ENCODE results near the gene BLOC1S1. TPM values are rescaled to one million over a fixed set of nuclear protein-coding genes. Genes with fewer than 3 reads are reported as not detected.

The BLOC1S1 gene
- total and polyA plus RNA-seq, 5 experiments from 2014 or later, result 62.9 to 133 (median 84.3) TPM

DNA sequence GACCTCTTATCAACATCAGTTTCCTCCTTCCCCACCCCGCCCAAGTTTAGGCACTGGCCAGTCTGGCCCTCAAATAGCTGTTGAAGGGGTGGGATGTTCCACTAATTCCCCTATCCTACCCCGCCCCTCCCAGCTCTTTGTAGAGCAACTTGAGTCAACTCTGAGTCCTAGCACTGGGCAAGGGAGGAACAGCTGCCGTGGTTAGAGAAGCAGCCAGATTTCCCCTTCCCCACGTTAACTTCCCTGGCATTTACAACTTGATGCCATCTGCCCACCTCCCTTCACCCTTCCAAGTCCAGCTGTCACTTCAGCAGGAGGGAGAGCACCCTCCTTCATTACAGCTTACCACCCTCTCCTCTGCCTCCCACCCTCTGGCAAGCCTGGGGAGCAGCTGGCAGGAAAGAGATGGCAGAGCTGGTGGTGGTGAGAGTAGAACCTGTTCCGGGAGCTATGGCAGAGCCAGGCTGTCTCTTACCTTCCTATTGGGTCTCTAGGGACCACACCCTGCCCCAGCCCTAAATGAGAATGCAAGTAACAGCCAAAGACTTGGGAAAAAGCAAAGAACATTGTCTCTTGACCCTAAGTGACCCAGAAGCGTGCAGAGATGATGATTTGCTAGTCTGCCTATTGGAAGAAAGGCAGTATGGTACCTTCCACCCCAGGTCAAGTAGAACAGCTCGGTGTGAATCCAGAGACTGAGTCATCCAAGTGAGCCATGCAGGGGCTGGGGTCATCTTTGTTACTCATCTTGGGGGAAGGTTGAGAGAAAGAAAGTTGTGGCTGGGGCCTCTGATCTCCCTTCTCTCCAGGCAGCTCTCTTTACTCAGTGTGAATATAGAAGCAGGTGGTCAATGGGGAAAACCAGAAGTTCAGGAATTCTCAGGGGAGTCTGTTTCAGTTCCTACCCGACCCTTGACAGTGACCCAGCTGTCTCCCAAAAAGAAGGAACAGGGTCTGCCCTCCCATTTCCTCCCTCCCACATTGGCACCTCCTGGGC lies 1.5 kb downstream of the BLOC1S1 start:
- H3K27ac Mint-ChIP-seq, result peak overlapping the region; percentile 14 to 99 (median 96)

DNA sequence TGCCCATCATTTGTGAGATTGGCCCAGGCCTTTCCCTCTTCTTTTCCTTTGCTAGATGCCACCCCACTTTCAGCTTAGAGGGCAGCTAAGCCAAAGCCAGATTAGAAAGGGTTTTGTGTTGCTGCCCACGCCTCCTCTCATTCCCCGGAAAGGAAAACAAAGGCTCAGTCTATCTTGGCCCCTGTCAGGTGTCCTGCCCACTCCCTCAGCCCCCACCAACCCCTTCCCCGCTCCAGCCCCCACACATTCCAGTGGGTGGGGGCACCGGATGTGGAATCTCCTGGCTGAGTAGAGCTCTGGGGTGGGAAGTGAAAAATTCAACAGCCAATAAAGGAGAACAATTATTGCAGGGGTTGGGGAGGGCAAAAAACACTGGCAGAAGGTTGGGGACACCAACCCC lies 2.2 kb downstream of the BLOC1S1 start:
- H3K9me3 Mint-ChIP-seq, result peaks cover 0 to 3% (median 0%) of the 10 kb centered on the region in 9 donors
- peaks cover 0 to 3% (median 0%) of the 10 kb centered on the region in 3 donors for H3K36me3 Mint-ChIP-seq
- H3K4me3 Mint-ChIP-seq, result peak overlapping the region in 7 of 10 donors; percentile 23 to 96 (median 86)
- no peak for DNase-seq
- H3K27me3 Mint-ChIP-seq, result peaks cover 0 to 2% (median 0%) of the 10 kb centered on the region in 5 donors
- peak overlapping the region in 5 of 10 donors; percentile 29 to 95 (median 51) for H3K27ac Mint-ChIP-seq
- POLR2A ChIA-PET, result interaction anchor here (1.2 to 4.0 kb wide), 6 partner anchors 8 to 218 kb away, joined by 3 to 23 read pairs (median 5); partner anchors contain the start of gene CD63
- peaks cover 12 to 41% (median 34%) of the 10 kb centered on the region in 4 donors for H3K4me1 Mint-ChIP-seq
- no peak for ATAC-seq

More for the DNA sequence above, 1.5 kb downstream of the BLOC1S1 start:
- ATAC-seq, result no peak
- peaks cover 0 to 3% (median 0%) of the 10 kb centered on the region in 3 donors for H3K36me3 Mint-ChIP-seq
- H3K9me3 Mint-ChIP-seq, result peaks cover 0 to 3% (median 0%) of the 10 kb centered on the region in 9 donors
- H3K4me3 Mint-ChIP-seq, result peak overlapping the region; percentile 86 to 97 (median 90)
- H3K4me1 Mint-ChIP-seq, result peaks cover 12 to 41% (median 35%) of the 10 kb centered on the region in 4 donors
- POLR2A ChIA-PET, result interaction anchor here (0.5 to 4.0 kb wide), 9 partner anchors 8 to 596 kb away, joined by 3 to 23 read pairs (median 5); partner anchors contain the start of gene CD63
- H3K27me3 Mint-ChIP-seq, result peaks cover 0 to 2% (median 0%) of the 10 kb centered on the region in 5 donors
- no peak for DNase-seq

- H3K27me3 Mint-ChIP-seq, result peaks cover 0 to 2% (median 0%) of the 10 kb centered on the region in 5 donors
- peak overlapping the region in 1 of 10 donors; percentile 39 for H3K4me3 Mint-ChIP-seq
- peaks cover 0 to 3% (median 0%) of the 10 kb centered on the region in 3 donors for H3K36me3 Mint-ChIP-seq
- H3K9me3 Mint-ChIP-seq, result peaks cover 0 to 3% (median 0%) of the 10 kb centered on the region in 9 donors
- no peak for DNase-seq
- H3K27ac Mint-ChIP-seq, result peak overlapping the region in 1 of 10 donors; percentile 29
- no peak for ATAC-seq
- peaks cover 12 to 44% (median 34%) of the 10 kb centered on the region in 4 donors for H3K4me1 Mint-ChIP-seq
- POLR2A ChIA-PET, result interaction anchor here (4.0 kb wide), 1 partner anchor 11 kb away, joined by 23 read pairs; the partner anchor contains the start of gene CD63
Observed at GRCh38 chr12:55718624-55719275, 2.9 kb downstream of the BLOC1S1 start.

- Mint-ChIP-seq H3K36me3 (peaks cover 0 to 3% (median 0%) of the 10 kb centered on the region in 3 donors), H3K27me3 (peaks cover 0 to 2% (median 0%) of the 10 kb centered on the region in 5 donors), H3K4me1 (peaks cover 12 to 45% (median 34%) of the 10 kb centered on the region in 4 donors), H3K9me3 (peaks cover 0 to 3% (median 0%) of the 10 kb centered on the region in 9 donors), H3K27ac (peak overlapping the region in 1 of 10 donors; percentile 43), H3K4me3 (peak overlapping the region in 2 of 10 donors; percentile 24 to 32)
- POLR2A ChIA-PET, result interaction anchor here (4.0 kb wide), 1 partner anchor 10 kb away, joined by 23 read pairs; the partner anchor contains the start of gene CD63
- no peak for ATAC-seq
- DNase-seq, result no peak
Observed at GRCh38 chr12:55719371-55719770, 3.5 kb downstream of the BLOC1S1 start.

- peaks cover 16 to 52% (median 40%) of the 10 kb centered on the region in 4 donors for H3K4me1 Mint-ChIP-seq
- H3K36me3 Mint-ChIP-seq, result peaks cover 0 to 3% (median 3%) of the 10 kb centered on the region in 3 donors
- peak within 1 kb of the TSS in 3 of 10 donors; percentile 18 to 43 (median 40) for H3K27ac Mint-ChIP-seq
- peaks cover 0 to 2% (median 0%) of the 10 kb centered on the region in 5 donors for H3K27me3 Mint-ChIP-seq
- ATAC-seq (no peak), DNase-seq (no peak)
- H3K4me3 Mint-ChIP-seq, result peak within 1 kb of the TSS in 2 of 10 donors; percentile 24 to 32
- peaks cover 0 to 3% (median 0%) of the 10 kb centered on the region in 9 donors for H3K9me3 Mint-ChIP-seq
- POLR2A ChIA-PET, result interaction anchor here (4.0 kb wide), 1 partner anchor 10 kb away, joined by 23 read pairs; the partner anchor contains the start of gene CD63
Observed at GRCh38 chr12:55720071-55720564, 4.3 kb downstream of the BLOC1S1 start, which contains the start of gene RDH5. TSS of gene RDH5 (plus strand) at chr12:55720393. CDS start at chr12:55721185, 792 bp downstream.

DNA sequence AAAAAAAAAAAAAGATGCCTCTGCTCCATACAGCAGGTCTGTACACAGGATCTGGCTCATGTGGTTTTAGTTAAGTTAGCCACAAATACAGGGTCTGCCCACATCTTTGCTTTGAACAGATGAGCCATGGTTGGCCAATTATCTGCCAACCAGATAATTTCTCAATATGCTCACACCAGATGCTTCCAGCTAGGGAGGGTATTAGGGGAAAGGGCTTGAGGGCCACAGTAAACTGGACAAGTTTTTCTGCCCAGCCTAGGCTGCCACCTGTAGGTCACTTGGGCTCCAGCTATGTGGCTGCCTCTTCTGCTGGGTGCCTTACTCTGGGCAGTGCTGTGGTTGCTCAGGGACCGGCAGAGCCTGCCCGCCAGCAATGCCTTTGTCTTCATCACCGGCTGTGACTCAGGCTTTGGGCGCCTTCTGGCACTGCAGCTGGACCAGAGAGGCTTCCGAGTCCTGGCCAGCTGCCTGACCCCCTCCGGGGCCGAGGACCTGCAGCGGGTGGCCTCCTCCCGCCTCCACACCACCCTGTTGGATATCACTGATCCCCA lies 5.1 kb downstream of the BLOC1S1 start:
- POLR2A ChIA-PET, result interaction anchor here (0.9 to 4.0 kb wide), 3 partner anchors 9 to 17 kb away, joined by 3 to 23 read pairs (median 5); partner anchors contain the start of gene CD63
- DNase-seq, result no peak
- peaks cover 0 to 10% (median under 1%) of the 10 kb centered on the region in 3 donors for H3K36me3 Mint-ChIP-seq
- no peak for ATAC-seq
- H3K4me1 Mint-ChIP-seq, result peaks cover 14 to 51% (median 40%) of the 10 kb centered on the region in 4 donors
- H3K27me3 Mint-ChIP-seq, result peaks cover 0 to under 1% (median 0%) of the 10 kb centered on the region in 5 donors
- H3K4me3 Mint-ChIP-seq, result no peak overlapping the region
- H3K9me3 Mint-ChIP-seq, result no peaks in the 10 kb centered on the region
- peak overlapping the region in 1 of 10 donors; percentile 40 for H3K27ac Mint-ChIP-seq

GRCh38 chr12:55721601-55722213 lies 5.9 kb downstream of the BLOC1S1 start:
- ATAC-seq (no peak), DNase-seq (no peak)
- Mint-ChIP-seq H3K36me3 (peaks cover 0 to 12% (median 0%) of the 10 kb centered on the region in 3 donors), H3K9me3 (no peaks in the 10 kb centered on the region), H3K27me3 (no peaks in the 10 kb centered on the region), H3K27ac (peak overlapping the region in 1 of 10 donors; percentile 15), H3K4me3 (no peak overlapping the region), H3K4me1 (peaks cover 13 to 49% (median 36%) of the 10 kb centered on the region in 4 donors)
- POLR2A ChIA-PET, result interaction anchor here (0.9 to 1.1 kb wide), 2 partner anchors 8 to 102 kb away, joined by 3 to 5 read pairs; partner anchors contain the start of gene CD63

DNA sequence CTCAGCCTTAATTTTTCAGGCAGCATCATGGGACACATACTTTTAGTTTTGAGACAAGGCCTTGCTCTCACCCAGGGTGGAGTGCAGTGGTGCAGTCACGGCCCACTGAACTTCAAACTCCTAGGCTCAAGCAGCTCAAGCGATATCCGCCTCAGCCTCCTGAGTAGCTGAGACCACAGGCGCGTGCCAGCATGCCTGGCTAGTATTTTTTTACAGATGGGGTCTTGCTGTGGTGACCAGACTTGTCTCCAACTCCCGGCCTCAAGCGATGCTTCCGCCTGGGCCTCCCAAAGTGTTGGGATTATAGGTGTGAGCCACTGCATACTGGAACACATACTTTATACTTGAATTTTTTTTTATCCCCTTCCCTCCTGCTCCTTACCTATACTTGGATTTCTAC lies 7.1 kb downstream of the BLOC1S1 start:
- POLR2A ChIA-PET, result interaction anchor here (0.6 to 1.0 kb wide), 2 partner anchors 16 to 107 kb away, joined by 4 to 5 read pairs; partner anchors contain the start of gene DNAJC14
- Mint-ChIP-seq H3K27me3 (no peaks in the 10 kb centered on the region), H3K27ac (peak overlapping the region in 3 of 10 donors; percentile 3 to 75 (median 72)), H3K4me3 (no peak overlapping the region), H3K4me1 (peaks cover 18 to 47% (median 36%) of the 10 kb centered on the region in 4 donors), H3K9me3 (no peaks in the 10 kb centered on the region), H3K36me3 (peaks cover 0 to 13% (median 0%) of the 10 kb centered on the region in 3 donors)
- DNase-seq (no peak), ATAC-seq (no peak)

DNA sequence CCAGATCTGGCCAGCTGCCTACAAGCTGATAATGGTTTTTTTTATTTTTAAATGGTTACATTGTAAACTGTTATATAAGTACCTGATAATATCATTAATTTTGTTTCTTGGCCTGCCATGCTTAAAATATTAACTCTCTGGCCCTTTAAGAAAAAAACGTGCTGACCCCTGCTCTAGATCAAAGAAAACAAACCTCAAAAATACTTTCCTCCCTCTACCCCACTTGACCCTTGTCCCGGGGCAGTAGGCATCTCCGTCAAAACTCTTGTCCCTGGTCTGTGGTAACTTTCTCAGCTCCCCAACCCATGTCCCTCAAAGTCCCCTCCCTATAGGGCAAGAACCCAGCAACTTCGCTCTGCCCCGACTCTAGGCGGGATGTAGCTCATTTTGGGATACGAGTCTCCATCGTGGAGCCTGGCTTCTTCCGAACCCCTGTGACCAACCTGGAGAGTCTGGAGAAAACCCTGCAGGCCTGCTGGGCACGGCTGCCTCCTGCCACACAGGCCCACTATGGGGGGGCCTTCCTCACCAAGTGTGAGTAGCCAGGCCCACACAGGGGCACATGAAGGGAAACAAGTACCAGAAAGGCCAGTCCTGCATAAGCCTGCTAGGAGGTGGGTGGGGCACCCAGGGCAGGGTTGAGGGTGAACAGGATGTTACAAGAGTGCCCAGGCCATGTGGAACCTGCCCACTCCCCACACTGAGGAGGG lies 7.8 kb downstream of the BLOC1S1 start:
- peak overlapping the region in 1 of 10 donors; percentile 11 for H3K4me3 Mint-ChIP-seq
- no peaks in the 10 kb centered on the region for H3K27me3 Mint-ChIP-seq
- H3K9me3 Mint-ChIP-seq, result no peaks in the 10 kb centered on the region
- no peak for DNase-seq
- H3K36me3 Mint-ChIP-seq, result peaks cover 0 to 13% (median 0%) of the 10 kb centered on the region in 3 donors
- H3K27ac Mint-ChIP-seq, result peak overlapping the region in 4 of 10 donors; percentile 1 to 61 (median 46)
- ATAC-seq, result no peak
- POLR2A ChIA-PET, result interaction anchor here (0.6 to 2.9 kb wide), 2 partner anchors 14 to 106 kb away, joined by 4 to 22 read pairs; partner anchors contain the start of gene DNAJC14
- peaks cover 16 to 46% (median 33%) of the 10 kb centered on the region in 4 donors for H3K4me1 Mint-ChIP-seq

DNA sequence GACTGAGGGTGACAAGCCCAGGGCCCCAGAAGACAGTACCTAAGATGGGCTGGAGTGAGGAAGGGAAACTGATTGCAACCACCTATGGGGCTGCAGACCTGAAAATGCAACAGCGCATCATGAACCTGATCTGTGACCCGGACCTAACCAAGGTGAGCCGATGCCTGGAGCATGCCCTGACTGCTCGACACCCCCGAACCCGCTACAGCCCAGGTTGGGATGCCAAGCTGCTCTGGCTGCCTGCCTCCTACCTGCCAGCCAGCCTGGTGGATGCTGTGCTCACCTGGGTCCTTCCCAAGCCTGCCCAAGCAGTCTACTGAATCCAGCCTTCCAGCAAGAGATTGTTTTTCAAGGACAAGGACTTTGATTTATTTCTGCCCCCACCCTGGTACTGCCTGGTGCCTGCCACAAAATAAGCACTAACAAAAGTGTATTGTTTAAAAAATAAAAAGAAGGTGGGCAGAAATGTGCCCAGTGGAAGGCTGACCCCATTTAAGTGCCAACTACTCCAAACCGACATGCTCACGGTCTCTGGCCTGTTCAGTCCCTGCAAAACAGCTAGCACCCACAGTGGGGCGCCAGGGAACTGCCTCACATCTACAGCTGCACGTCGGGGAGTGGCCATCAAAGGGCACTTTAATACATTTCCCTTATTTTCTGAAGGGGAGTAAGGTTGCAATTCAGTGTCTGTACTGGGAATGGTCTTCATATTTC lies 8.5 kb downstream of the BLOC1S1 start:
- Mint-ChIP-seq H3K27ac (peak overlapping the region; percentile 3 to 89 (median 72)), H3K36me3 (peaks cover 0 to 13% (median 0%) of the 10 kb centered on the region in 3 donors), H3K9me3 (no peaks in the 10 kb centered on the region), H3K4me1 (peaks cover 16 to 43% (median 34%) of the 10 kb centered on the region in 4 donors), H3K27me3 (no peaks in the 10 kb centered on the region), H3K4me3 (peak overlapping the region in 3 of 10 donors; percentile 21 to 38 (median 30))
- ATAC-seq, result peak; percentile 45 to 65
- peak in 9 of 10 donors; percentile 30 to 82 (median 54) for DNase-seq
- POLR2A ChIA-PET, result interaction anchor here (1.0 to 2.9 kb wide), 2 partner anchors 13 to 93 kb away, joined by 3 to 22 read pairs; partner anchors contain the start of gene SARNP

All from naive thymus-derived CD8-positive, alpha-beta T cell (primary cell).